HUES64 (cell line): ENCODE measurements around the gene KCNJ2. TPM values are rescaled to one million over a fixed set of nuclear protein-coding genes. Genes with fewer than 3 reads are reported as not detected.

Source experiments
- H3K27ac ChIP-seq: 2 replicates; pipeline ENCODE4 v1.7.0; 2013; ENCODE audit warnings: low read depth, low read length, inconsistent platforms
- H3K27me3 ChIP-seq: 2 replicates; pipeline ENCODE4 v1.6.1; 2013; ENCODE audit warnings: mild to moderate bottlenecking, low read length; ENCODE audit not compliant: insufficient read depth
- H3K36me3 ChIP-seq: 2 replicates; pipeline ENCODE4 v1.6.1; 2013; ENCODE audit warnings: mild to moderate bottlenecking, low read length; ENCODE audit not compliant: insufficient read depth
- H3K4me1 ChIP-seq: 2 replicates; pipeline ENCODE4 v1.6.1; 2013; ENCODE audit warnings: mild to moderate bottlenecking, low read length, moderate library complexity; ENCODE audit not compliant: insufficient read depth
- H3K4me3 ChIP-seq: 2 replicates; pipeline ENCODE4 v1.5.1; 2013; ENCODE audit warnings: mild to moderate bottlenecking, low read length, moderate library complexity
- H3K9ac ChIP-seq: 2 replicates; pipeline ENCODE4 v1.6.1; 2013; ENCODE audit warnings: mild to moderate bottlenecking, low read depth, low read length
- H3K9me3 ChIP-seq: 2 replicates; pipeline ENCODE4 v1.6.1; 2013; ENCODE audit warnings: low read depth, low read length; ENCODE audit not compliant: insufficient read depth
- WGBS: fragments of 150-250, 120-280 bp; methylation state at CpG from one replicate; pipeline ENCODE4 v1.1.7; 2013; ENCODE audit warnings: missing lambda C conversion rate; 5-methylcytosine and 5-hydroxymethylcytosine counted together
- polyA plus RNA-seq, 2 experiments: library from polyadenylated mRNA; stranded (reverse); fragments of 50-300 nt; gene quantifications; one replicate each; pipeline ENCODE4 v1.2.3, GENCODE V29; 2013

KCNJ2 gene
- polyA plus RNA-seq (2013, experiment 1 of 2) = 0.40 TPM
- 0.32 TPM for polyA plus RNA-seq (2013, experiment 2 of 2)

- Histone ChIP-seq H3K27me3 (peaks cover 43% of the 10 kb centered on the region), H3K27ac (no peak within 1 kb of the TSS), H3K9me3 (no peaks in the 10 kb centered on the region), H3K4me3 (peak within 1 kb of the TSS; percentile 92), H3K36me3 (no peaks in the 10 kb centered on the region), H3K4me1 (peaks cover 22% of the 10 kb centered on the region), H3K9ac (peak within 1 kb of the TSS; percentile 31)
- under 1% methylated on average over 67 of the region's 67 CpGs for WGBS
These were observed at the start of gene KCNJ2 for GRCh38 chr17:70168977-70169708. Gene KCNJ2 (plus strand): TSS chr17:70169532. CDS start chr17:70175040, 5,508 bp downstream.

- H3K4me3 ChIP-seq = no peak overlapping the region
- H3K9me3 ChIP-seq = 0 out of 2 replicates have a peak, but pooled peaks cover 5% of the 10 kb centered on the region
- H3K27ac ChIP-seq = peak overlapping the region; percentile 22; the same call in 1 of the 2 replicates
- H3K9ac ChIP-seq = no peak overlapping the region
- H3K27me3 ChIP-seq = no peaks in the 10 kb centered on the region
- WGBS = 90% methylated on average over 1 of the region's 1 CpG
- H3K36me3 ChIP-seq = no peaks in the 10 kb centered on the region; the same call in 1 of the 2 replicates
- no peaks in the 10 kb centered on the region for H3K4me1 ChIP-seq
These were observed 49.8 kb upstream of the KCNJ2 start for GRCh38 chr17:70119545-70119944.

- H3K9ac ChIP-seq = no peak overlapping the region
- WGBS = 91% methylated on average over 2 of the region's 2 CpGs
These were observed 49.3 kb upstream of the KCNJ2 start for GRCh38 chr17:70119983-70120382.

DNA sequence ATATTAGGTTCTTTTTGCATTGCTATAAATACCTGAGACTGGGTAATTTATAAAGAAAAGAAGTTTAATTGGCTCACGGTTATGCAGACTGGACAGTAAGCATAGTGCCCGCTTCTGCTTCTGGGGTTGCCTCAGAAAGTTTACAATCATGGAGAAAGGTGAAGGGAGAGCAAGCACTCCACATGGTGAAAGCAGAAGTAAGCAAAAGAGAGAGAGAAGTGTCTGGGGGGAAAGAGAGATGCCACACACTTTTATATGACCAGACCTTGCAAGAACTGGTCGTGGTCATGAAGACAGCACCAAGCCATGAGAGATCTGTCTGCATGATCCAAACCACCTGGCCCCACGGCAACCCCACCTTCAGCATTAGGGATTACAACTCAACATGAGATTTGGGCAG is 48.9 kb upstream of the KCNJ2 start:
- H3K9me3 ChIP-seq = 0 out of 2 replicates have a peak, but pooled peaks cover 5% of the 10 kb centered on the region
- no peaks in the 10 kb centered on the region for H3K4me1 ChIP-seq
- H3K27ac ChIP-seq = no peak overlapping the region
- H3K9ac ChIP-seq = no peak overlapping the region
- 95% methylated on average over 4 of the region's 4 CpGs for WGBS
- no peaks in the 10 kb centered on the region for H3K27me3 ChIP-seq
- no peak overlapping the region for H3K4me3 ChIP-seq
- H3K36me3 ChIP-seq = no peaks in the 10 kb centered on the region; the same call in 1 of the 2 replicates

More at GRCh38 chr17:70119983-70120382, 49.3 kb upstream of the KCNJ2 start:
- no peaks in the 10 kb centered on the region for H3K27me3 ChIP-seq
- no peaks in the 10 kb centered on the region for H3K4me1 ChIP-seq
- H3K9me3 ChIP-seq = 0 out of 2 replicates have a peak, but pooled peaks cover 5% of the 10 kb centered on the region
- no peak overlapping the region for H3K4me3 ChIP-seq
- no peaks in the 10 kb centered on the region; the same call in 1 of the 2 replicates for H3K36me3 ChIP-seq
- peak overlapping the region; percentile 22; the same call in 1 of the 2 replicates for H3K27ac ChIP-seq

- Histone ChIP-seq H3K27me3 (no peaks in the 10 kb centered on the region), H3K36me3 (no peaks in the 10 kb centered on the region; the same call in 1 of the 2 replicates), H3K4me1 (no peaks in the 10 kb centered on the region), H3K27ac (no peak overlapping the region), H3K9me3 (0 out of 2 replicates have a peak, but pooled peaks cover 5% of the 10 kb centered on the region), H3K9ac (no peak overlapping the region), H3K4me3 (no peak overlapping the region)
- WGBS = 100% methylated on average over 1 of the region's 3 CpGs
These were observed 48.2 kb upstream of the KCNJ2 start for GRCh38 chr17:70121126-70121525.

GRCh38 chr17:70123193-70123592 is 46.1 kb upstream of the KCNJ2 start:
- H3K9me3 ChIP-seq = no peaks in the 10 kb centered on the region
- H3K4me3 ChIP-seq = no peak overlapping the region
- no peaks in the 10 kb centered on the region; the same call in 1 of the 2 replicates for H3K36me3 ChIP-seq
- no peaks in the 10 kb centered on the region for H3K27me3 ChIP-seq
- no peak overlapping the region for H3K27ac ChIP-seq
- 92% methylated on average over 1 of the region's 2 CpGs for WGBS
- H3K4me1 ChIP-seq = no peaks in the 10 kb centered on the region
- H3K9ac ChIP-seq = no peak overlapping the region

DNA sequence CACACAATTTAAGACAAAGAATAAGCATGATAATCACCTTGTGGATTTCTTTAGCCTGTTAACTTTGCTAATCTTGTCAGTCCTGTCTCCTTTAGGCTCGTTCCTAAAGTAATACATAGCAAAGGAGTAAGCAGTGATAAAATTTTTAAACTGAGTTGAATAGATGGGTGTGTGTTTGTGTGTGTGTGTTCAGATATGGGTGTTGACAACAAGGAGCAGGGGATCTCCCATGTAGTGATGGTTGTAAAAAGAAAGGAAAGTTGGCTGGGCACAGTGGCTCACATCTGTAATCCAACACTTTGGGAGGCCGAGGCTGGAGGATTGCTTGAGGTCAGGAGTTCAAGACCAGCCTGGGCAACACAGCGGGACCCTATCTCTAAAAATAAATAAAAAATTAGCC is 44.6 kb upstream of the KCNJ2 start:
- H3K4me1 ChIP-seq = no peaks in the 10 kb centered on the region
- no peak overlapping the region for H3K9ac ChIP-seq
- WGBS = 88% methylated on average over 3 of the region's 3 CpGs
- H3K4me3 ChIP-seq = no peak overlapping the region
- H3K27ac ChIP-seq = no peak overlapping the region
- H3K9me3 ChIP-seq = no peaks in the 10 kb centered on the region
- H3K27me3 ChIP-seq = no peaks in the 10 kb centered on the region
- no peaks in the 10 kb centered on the region; the same call in 1 of the 2 replicates for H3K36me3 ChIP-seq

- Histone ChIP-seq H3K27ac (no peak overlapping the region), H3K36me3 (no peaks in the 10 kb centered on the region), H3K9me3 (no peaks in the 10 kb centered on the region), H3K9ac (no peak overlapping the region), H3K4me3 (no peak overlapping the region), H3K4me1 (no peaks in the 10 kb centered on the region), H3K27me3 (no peaks in the 10 kb centered on the region)
- WGBS = 95% methylated on average over 6 of the region's 6 CpGs
These were observed 42.0 kb upstream of the KCNJ2 start for GRCh38 chr17:70127221-70127873.

DNA sequence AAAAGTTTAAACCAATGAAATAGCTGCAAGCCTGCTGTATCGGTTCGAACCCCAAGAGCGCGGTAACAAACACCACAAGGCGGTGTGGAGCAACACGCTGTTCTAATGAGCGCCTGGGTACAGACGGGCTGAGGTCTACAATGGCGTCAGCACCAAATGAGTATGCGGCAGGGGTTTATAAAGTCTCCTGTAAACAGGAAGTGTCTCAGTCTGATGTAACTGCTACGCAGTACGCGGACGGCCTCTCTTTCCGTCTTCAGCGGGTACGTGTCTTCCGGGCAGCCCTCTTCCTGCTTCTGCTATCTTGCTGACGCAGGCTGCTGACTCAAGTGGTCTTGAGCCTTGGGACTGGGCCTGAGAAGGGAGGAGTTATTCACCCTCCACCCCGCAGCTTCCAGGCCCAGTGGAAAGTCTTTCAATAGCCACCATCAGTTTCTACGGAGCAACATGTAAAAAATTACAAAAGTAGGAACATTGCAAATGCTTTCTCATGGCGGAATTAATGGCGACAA is 40.5 kb upstream of the KCNJ2 start:
- WGBS = 96% methylated on average over 23 of the region's 23 CpGs

DNA sequence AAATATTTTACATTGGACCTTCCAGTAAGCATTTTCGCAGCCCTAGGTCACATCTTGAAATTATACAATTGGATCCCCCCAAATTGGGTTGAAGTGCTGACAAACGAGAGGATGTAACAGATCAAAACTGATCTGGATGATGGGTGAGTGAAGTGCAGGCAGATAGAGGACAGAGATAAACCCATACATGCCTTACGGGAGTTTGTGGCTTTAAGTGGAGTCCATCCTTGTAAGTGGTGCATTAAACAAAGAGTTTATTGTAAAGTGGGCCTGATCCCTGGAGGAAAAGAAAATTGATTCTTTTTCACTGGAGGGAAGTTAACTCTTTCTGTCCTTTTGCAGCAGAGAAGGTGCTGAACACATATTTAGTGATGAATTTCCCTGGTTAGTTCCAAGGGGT is 39.0 kb upstream of the KCNJ2 start:
- no peaks in the 10 kb centered on the region for H3K4me1 ChIP-seq
- no peaks in the 10 kb centered on the region for H3K27me3 ChIP-seq
- H3K36me3 ChIP-seq = no peaks in the 10 kb centered on the region
- H3K9me3 ChIP-seq = no peaks in the 10 kb centered on the region
- no peak overlapping the region for H3K9ac ChIP-seq
- H3K27ac ChIP-seq = no peak overlapping the region
- WGBS = 91% methylated on average over 3 of the region's 3 CpGs
- H3K4me3 ChIP-seq = no peak overlapping the region

More for the DNA sequence above, 40.5 kb upstream of the KCNJ2 start:
- no peak overlapping the region for H3K9ac ChIP-seq
- H3K36me3 ChIP-seq = no peaks in the 10 kb centered on the region
- H3K27ac ChIP-seq = no peak overlapping the region
- H3K4me3 ChIP-seq = no peak overlapping the region
- no peaks in the 10 kb centered on the region for H3K9me3 ChIP-seq
- no peaks in the 10 kb centered on the region for H3K4me1 ChIP-seq
- H3K27me3 ChIP-seq = no peaks in the 10 kb centered on the region

DNA sequence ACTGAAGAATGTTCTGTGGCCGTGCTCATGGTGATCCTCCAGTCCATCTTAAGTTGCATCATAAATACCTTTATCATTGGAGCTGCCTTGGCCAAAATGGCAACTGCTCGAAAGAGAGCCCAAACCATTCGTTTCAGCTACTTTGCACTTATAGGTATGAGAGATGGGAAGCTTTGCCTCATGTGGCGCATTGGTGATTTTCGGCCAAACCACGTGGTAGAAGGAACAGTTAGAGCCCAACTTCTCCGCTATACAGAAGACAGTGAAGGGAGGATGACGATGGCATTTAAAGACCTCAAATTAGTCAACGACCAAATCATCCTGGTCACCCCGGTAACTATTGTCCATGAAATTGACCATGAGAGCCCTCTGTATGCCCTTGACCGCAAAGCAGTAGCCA is 36.8 kb upstream of the KCNJ2 start:
- Histone ChIP-seq H3K27ac (no peak overlapping the region), H3K4me3 (no peak overlapping the region), H3K9ac (no peak overlapping the region), H3K27me3 (no peaks in the 10 kb centered on the region), H3K9me3 (no peaks in the 10 kb centered on the region), H3K4me1 (peaks cover 2% of the 10 kb centered on the region), H3K36me3 (no peaks in the 10 kb centered on the region)
- 98% methylated on average over 10 of the region's 11 CpGs for WGBS
